NCI-H1092 treated with DMSO at 0.1 percent for 48 hours (cell line): ENCODE results near the gene CCDC194.
"Not testable (repeated sequence)": the region's sequence is repeated elsewhere in the genome, so short reads cannot be mapped to it uniquely, and the experiment has no call there.

Source experiments
- DNase-seq: peaks from one replicate; lab custom pipeline; 2025; lab: John Stamatoyannopoulos, UW

Gene CCDC194

DNA sequence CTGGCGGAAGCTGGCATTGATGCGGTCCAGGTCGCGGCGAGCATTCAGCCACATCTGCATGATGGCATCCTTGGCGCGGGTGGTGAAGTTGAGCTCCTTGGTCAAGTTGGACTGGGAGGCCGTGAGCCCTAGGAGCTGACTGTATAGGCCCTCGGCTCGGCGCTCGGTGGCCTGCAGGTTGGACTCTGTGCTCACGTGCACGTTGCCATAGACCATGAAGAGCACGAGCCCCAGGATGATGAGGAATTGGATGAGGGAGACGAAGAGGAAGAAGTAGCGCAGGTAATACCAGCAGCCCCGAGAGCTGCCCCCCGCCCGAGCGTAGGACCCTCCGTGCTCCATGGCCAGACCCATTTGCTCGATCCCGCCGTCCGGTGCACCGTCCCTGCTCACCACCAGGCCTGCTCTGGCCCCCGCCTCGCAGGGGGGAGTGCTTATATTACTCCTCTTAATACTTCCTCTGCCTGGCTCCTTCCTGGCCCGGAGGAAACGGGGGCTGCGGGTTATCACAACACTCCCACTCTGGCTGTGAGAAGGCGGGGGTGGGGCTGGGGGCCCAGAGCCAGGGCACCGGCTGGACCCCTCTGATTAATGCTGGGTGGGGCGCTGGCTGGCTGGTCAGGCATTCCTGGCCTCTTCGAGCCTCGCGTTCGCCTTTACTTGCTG lies 16.9 kb downstream of the CCDC194 start, which contains the start of gene PLVAP:
TSS of gene PLVAP (minus strand) at position 408 of the 666 bp plus-strand sequence. CDS start at position 354, 54 bp downstream.
- DNase-seq, result no peak

DNA sequence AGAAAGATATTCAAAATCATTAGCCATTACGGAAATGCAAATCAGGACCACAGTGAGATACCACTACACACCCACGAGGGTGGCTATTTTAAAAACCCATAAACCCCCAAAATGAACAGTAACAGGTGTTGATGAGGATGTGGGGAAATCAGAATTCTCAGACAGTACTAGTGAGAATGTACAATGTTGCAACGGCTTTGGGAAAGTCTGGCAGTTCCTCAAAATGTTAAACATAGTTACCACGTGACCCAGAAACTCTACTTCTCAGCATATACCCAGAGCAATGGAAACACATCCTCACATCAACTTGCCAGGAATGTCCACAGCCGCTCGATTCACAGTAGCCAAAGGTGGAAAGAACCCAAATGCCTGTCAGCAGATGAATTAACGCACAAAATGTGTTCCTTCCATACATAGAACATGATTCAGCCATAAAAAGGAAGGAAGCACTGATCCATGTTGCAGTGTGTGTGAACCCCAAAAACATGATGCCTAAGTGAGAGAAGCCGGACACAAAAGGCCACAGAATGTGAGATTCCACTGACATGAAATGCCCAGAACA lies 23.9 kb downstream of the CCDC194 start:
- DNase-seq, result no peak

DNA sequence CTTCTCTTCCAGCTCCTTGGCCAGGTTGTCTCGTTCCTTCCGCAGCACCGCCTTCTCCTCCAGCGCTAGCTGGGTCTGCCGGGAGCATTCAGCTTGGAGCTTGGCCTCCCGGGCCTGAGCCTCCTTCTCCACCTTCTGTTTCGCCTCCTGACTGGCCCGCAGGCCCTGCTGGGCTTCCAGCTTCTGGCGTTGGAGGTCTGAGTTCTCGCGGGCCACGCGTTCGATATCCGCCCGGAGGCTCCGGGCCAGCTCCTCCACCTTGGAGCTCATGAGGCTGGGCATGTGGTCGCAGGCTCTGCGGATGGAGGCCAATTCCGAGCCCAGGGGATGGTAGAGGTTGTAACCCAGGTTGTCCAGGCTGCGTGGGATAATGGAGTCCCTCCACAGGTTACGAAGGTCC lies 28.6 kb downstream of the CCDC194 start:
- no peak for DNase-seq

DNA sequence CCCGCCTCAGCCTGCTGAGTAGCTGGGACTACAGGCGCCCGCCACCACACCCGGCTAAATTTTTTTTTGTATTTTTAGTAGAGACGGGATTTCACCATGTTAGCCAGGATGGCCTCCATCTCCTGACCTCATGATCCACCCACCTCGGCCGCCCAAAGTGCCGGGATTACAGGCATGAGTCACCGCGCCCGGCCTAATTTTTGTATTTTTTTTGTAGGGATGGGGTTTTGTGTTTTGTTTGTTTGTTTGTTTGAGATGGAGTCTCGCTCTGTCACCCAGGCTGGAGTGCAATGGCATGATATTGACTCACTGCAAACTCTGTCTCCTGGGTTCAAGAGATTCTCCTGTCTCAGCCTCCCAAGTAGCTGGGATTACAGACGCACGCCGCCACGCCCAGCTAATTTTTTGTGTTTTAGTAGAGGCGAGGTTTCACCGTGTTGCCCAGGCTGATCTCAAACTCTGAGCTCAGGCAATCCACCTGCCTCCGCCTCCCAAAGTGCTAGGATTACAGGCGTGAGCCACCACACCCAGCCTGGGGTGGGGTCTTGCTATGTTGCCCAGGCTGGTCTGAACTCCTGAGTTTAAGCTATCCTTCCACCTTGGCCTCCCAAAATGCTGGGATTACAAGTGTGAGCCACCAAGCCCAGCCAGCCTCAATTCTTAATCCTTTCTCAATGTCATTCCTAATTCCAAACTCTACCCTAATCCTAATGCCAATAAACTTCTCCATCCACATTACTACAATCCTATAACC lies 30.0 kb downstream of the CCDC194 start:
- not testable (repeated sequence) for DNase-seq

DNA sequence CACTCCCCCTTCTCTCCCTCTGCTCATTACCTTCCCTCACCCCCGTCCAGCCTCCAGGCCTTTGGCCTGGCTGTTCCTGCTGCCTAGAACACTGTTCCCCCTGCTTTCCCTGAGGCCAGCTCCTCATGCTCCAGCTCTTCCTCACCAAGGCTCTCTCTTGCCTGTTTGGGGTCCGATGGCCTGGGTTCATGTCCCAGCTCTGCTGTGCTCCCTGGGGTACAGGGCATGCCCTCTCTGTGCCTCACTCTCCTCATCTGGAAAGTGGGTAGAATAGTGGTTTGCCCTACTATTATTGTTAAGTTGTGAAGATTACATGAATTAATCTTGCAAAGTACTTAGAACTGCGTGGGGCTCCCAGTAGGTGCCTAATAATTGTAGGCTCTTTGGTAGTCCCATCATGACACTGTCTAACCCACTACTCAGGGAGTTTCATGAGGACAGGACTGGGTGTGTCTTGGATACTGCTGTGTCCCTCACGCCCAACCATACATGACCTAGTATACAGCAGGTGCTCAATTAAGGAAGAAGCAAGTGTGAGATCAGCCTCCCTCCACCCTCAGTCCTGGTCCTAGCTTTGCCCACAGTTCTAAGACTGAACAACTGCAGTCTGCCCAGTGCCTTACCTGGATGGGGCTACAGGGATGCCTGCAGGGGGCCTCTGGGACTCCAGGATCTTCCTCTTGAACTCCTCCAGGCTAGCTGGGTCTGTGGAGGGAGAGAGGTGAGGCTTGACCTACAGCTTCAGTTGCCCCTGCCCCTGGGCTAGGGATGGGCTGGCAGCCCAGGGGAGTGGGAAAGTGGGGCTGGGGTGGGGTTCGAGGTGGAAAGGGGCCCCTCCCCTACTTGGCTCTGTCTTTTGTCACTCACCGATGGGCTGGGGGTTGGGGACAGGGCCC lies 33.8 kb downstream of the CCDC194 start:
- no peak for DNase-seq

DNA sequence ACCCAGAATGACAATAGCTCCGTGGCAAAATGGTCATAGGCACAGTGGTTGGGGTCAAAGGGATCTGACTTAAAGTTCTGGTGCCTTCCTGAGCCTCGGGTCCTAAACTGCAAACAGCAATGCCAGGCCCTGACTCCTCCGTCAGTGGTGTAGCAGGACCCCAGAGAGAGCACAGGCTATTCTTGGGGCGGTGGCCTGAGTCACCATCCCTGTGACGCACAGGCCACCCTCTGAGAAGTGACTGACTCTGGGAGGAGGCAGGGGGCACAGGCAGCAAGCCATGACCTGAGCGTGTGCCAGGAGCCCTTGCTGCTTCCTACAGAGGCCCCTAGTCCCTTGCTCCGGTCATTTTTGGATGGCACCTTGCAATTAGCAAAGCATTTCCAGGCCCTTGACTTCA lies 35.6 kb downstream of the CCDC194 start:
- DNase-seq, result no peak

DNA sequence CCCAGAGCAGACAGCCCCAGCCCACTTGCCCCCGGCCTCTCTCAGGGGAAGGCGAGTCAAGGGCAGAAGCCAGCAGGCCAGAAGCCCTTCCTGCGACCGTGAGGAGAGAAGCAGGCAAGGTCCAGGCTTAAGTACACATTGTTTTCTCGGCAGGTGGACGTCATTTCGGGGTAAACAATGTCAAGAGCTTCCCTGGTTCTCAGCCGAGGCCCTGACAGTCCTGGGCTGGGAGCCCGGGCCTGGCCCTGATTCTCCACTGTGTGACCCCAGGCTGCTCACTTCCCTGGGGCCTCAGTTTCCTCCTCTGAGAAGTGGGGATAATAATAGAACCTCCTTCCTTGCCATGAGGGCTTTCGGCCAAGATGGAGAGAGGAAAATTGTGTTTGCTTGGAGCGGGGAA lies 36.3 kb downstream of the CCDC194 start:
- DNase-seq, result no peak

DNA sequence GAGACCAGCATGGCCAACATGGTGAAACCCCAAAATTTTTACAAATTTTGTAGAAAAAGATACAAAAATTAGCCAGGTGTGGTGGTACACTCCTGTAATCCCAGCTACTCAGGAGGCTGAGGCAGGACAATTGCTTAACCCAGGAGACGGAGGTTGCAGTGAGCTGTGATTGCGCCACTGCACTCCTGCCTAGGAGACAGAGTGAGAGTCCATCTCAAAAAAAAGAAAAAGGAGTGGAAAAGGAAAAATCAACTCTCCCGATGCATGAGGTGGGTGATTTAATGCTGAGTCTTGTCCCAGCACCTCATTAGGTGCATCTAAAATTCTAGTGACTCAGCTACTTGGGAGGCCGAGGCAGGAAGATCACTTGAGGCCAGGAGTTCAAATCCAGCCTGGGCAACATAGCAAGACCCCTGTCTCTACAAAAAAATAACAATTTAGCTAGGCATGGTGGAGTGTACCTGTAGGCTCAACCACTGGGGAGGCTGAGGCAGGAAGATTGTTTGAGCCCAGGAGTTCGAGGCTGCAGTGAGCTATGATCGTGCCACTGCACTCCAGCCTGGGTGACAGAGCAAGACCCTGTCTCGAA lies 36.8 kb downstream of the CCDC194 start:
- DNase-seq, result no peak

DNA sequence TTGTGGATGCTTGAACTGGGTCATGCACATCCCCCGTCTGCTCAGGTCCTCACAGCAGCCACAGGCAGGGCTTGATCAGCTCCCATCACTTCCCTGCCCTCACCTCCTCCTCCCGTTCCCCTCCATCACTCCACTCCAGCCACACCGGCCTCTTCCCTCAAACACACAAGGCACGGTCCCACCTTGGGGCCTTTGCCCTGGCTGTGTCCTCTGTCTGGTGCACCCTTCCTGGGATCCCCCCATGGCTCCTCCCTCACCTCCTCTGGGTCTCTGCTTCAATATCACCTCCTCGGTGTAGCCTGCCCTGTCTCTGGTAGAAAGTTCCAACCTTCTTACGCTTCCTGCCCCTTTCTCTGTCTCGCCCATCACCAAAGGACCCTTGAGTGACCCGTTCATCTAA lies 40.6 kb downstream of the CCDC194 start:
- DNase-seq, result no peak

DNA sequence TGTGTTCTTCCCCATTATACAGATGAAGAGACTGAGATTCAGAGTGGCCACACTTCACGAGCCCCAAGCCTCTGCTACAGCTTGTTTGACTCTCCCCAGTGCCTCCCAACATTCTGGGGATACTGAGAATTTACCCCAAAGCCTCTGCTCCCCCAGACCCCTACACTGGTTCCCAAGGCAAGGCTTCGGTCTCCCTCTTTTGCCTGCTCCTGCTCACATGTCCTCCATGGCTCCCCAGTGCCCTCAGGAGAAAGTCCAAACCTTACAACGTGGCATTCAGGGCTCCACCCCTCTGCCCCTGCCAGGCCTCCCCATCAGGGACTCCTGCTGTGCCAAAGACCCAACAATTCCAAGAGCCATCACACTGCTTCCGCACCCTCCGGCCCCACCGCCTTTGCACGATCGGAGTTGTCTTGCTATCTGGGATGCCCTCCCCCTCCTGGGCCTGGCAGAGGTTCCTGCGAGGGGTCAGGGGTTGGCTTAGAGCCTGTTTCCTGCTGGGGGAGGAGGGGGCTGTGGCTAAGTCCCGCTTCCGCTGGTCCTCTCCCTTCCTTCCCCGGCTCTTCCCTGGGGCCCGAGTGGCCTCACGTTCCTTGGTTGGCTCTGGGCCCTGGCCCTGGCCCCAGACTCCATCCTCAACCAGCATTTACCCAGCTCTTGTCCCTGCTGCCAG lies 41.3 kb downstream of the CCDC194 start:
- DNase-seq, result no peak

DNA sequence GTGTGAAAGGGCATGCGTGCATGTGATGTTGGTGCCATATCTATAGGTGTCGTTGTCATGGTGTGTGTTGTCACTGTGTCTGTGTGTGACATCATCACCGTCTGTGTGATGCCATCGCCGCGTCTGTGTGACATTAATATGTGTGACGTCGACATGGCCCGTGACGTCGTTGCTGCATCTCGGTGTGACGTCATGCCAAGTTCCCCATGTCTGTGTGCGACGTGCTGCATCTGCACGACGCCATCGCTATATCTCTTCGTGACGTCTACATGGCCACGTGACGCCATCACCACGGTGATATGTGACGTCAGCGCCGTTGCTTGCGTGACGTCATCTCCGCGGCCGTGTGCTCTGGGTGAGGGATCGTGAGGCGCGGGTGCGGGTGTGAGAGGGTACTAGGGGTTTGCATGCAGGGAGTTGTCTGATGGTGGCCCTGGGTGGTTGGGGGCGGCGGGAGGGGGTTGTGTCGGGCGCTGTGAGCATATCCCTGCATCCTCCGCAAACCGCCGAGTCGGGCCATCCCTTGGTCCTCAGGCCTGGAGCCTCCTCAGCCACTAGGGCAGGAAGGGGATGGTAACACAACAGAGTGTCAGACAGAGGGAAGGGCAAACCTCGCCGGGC lies 42.1 kb downstream of the CCDC194 start:
- DNase-seq, result no peak

DNA sequence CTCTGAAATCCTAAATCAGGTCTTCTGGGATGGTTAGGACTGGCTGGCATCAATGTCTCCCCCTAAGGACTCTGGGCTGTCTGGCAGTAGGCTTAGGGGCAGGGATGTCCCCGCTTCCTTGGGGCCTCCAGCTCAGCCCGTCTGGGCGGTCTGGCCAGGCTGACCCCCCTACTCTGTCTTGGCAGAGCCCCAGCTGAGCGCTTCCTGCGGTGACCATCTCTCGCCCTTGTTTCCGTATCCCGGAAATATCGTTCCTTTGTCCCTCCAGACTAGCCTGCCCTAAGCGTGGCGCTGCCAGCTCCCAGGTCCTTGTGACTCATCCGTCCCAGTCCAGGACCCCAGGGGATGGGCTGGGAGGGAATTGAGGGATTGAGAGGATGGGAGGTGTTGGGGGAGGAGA lies 45.3 kb downstream of the CCDC194 start:
- no peak for DNase-seq

DNA sequence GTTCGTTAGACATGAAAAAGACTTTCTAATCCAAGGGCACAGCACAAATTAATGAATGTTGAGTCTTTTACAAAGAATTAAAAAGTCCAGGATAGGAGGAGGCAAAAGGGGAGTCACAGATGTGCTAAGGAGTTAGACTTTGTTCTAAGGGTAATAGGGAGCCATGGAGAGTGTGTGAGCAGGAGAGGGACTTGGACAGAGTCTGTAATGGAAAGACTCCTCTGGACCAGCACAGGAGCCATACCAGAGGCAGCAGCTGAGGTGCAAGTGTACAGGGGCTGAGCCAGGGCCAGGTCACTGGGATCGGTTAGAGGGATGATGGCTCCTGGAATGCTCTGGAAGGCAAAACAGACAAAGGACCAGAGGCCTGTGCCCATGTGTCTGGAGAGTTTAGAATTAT lies 46.1 kb downstream of the CCDC194 start:
- no peak for DNase-seq

DNA sequence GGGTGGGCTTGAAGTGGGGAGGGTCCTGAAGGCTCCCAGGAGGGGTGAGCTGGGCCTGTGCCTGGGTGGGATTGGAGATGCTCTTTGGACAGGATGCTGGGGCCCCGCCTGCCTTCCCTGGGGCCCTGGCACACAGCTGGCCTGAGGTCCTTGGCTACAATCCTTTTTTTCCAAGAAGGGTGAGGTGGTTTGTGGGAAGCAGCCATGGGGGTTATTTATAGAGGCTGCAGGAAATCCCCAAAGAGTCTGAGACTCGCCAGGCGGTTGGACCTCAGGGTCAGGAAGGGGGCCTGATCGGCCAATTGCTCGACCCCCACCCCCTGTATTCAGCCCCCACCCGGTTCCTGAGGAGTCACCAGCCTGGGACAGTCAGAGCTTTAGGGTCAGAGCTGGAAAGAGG lies 46.6 kb downstream of the CCDC194 start:
- no peak for DNase-seq

DNA sequence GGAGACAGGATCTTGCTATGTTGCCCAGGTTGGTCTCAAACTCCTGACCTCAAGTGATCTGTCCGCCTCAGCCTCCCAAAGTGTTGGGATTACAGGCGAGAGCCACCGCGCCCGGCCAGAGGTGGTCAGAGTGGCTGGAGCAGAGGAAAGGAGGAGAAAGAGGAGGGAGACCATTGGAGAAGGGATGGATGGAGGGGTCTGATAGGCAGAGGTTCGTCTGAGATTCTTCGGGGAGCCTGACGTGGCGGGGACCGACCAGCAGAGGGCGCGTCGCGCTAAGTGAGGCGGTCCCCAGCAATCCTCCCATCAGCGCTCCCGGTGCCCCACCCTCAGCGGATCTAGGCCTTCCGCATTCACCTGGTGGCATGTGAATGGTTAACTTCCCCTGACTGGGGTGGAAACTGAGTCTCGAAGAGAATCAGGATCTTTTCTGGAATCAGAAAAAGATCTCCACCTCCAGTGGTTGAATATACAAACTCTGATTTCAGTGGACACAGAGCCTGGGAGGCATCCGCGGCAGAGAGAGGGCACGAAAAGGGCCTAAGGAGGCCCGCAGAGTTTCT lies 47.8 kb downstream of the CCDC194 start:
- DNase-seq, result peak; percentile 62

DNA sequence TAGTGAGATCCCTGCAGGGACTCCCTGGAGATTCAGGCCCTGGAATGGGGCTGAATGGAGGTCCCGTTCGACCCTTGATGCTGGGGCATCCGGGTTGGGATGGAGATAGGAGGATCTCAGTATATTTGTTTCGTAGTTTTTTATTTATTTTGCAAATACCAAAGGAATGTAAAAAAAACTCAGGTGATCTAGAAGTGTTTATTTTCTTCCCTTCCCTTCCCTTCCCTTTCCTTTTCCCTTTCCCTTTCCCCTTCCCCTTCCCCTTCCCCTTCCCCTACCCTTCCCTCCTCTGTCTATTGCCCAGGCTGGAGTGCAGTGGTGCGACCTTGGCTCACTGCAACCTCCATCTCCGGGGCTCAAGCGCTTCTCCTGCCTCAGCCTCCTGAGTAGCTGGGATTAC lies 52.2 kb downstream of the CCDC194 start:
- DNase-seq, result no peak

DNA sequence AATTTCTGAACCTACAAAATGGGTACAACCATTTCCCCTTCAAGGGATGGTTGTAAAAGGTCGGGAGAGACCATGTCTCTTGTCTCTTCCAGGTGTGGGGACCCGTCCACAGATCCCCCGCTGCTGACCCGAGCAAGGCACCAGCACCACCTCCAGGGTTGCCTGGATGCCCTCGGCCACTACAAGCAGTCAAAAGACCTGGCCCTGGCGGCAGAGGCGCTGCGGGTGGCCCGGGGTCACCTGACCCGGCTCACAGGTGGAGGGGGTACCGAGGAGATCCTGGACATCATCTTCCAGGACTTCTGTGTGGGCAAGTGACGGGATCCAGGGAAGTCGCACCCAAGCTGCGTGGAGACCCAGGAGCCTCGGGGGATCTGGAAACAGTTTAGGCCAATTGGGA lies 52.6 kb downstream of the CCDC194 start:
- no peak for DNase-seq

DNA sequence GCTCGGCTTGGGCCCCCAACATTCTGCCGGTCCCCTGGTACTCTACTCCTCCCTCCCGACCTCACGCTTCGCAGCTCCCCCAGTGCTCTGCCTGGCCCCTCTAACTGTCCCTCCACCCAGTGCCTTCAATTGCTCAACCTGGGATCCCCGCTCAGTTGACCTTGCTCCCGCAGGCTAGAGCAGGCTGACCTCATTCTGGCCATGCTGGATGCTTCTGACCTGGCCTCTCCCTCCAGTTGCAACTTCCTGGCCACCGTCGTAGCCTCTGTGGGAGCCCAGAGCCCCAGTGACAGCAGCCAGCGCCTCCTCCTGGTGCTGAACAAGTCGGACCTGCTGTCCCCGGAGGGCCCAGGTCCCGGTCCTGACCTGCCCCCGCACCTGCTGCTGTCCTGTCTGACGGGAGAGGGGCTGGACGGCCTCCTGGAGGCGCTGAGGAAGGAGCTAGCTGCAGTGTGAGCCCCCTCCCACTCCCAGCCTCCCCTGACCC lies 53.1 kb downstream of the CCDC194 start:
- DNase-seq, result no peak
